Measurements from ENCODE around the gene PATJ.

- TF ChIP-seq CTCF (IDR thresholded peaks at IDR 0.05) (no peak), POLR2A (IDR thresholded peaks at IDR 0.05) (no peak)
Measured at GRCh38 chr1:61743431-61743705, 1.1 kb downstream of the PATJ start.
